Osteoblast (primary cell): Measurements from ENCODE around the gene C20orf141. TPM values are rescaled to one million over a fixed set of nuclear protein-coding genes. Genes with fewer than 3 reads are reported as not detected.

Experiments
- DNase-seq: peaks from one replicate; pipeline ENCODE4 v3.0.0; 2011; ENCODE audit warnings: low spot score, mixed read lengths; ENCODE audit not compliant: insufficient read length; ENCODE audit errors: missing footprints
- H2AFZ ChIP-seq: 2 replicates; pipeline ENCODE4 v1.6.0; 2011; ENCODE audit warnings: mild to moderate bottlenecking, low read length
- H3K27ac ChIP-seq: 2 replicates; pipeline ENCODE4 v1.5.1; 2011; ENCODE audit warnings: mild to moderate bottlenecking, low read depth, low read length, moderate library complexity
- H3K27me3 ChIP-seq: 2 replicates; pipeline ENCODE4 v1.6.0; 2012; ENCODE audit warnings: mild to moderate bottlenecking, control low read depth, inconsistent platforms, low read length, moderate library complexity; ENCODE audit not compliant: insufficient read depth
- H3K36me3 ChIP-seq: 2 replicates; pipeline ENCODE4 v1.5.1; 2011; ENCODE audit warnings: mild to moderate bottlenecking, low read length, control low read depth, moderate library complexity; ENCODE audit not compliant: insufficient read depth
- H3K4me1 ChIP-seq: 2 replicates; pipeline ENCODE4 v1.5.1; 2011; ENCODE audit warnings: mild to moderate bottlenecking, low read length, control low read depth, moderate library complexity; ENCODE audit not compliant: insufficient read depth
- H3K4me2 ChIP-seq: 2 replicates; pipeline ENCODE4 v1.6.0; 2011; ENCODE audit warnings: mild to moderate bottlenecking, low read length; ENCODE audit not compliant: insufficient read depth
- H3K4me3 ChIP-seq: fragments of 200-600 bp; sonication (generic); 3 replicates; pipeline ENCODE4 v1.5.1; 2012; ENCODE audit warnings: mild to moderate bottlenecking, low read length, inconsistent platforms; ENCODE audit not compliant: insufficient read depth
- H3K79me2 ChIP-seq: 2 replicates; pipeline ENCODE4 v1.6.0; 2012; ENCODE audit warnings: mild to moderate bottlenecking, low read length, control low read depth, inconsistent platforms; ENCODE audit not compliant: insufficient read depth
- H3K9me3 ChIP-seq: 2 replicates; pipeline ENCODE4 v1.5.1; 2011; ENCODE audit warnings: low read depth, low read length, control low read depth
- H4K20me1 ChIP-seq: 2 replicates; pipeline ENCODE4 v1.6.0; 2012; ENCODE audit warnings: mild to moderate bottlenecking, low read length, control low read depth; ENCODE audit not compliant: insufficient read depth
- total RNA-seq: library from RNA; depleted of rRNA; stranded (reverse); fragments of >200 nt; gene quantifications from 2 replicates; pipeline ENCODE4 v1.2.3, GENCODE V29; 2012
- TF ChIP-seq, protein P1 (sequence below): IDR thresholded peaks from 2 replicates; pipeline ENCODE4 v1.5.1; 2011; ENCODE audit warnings: mild to moderate bottlenecking, low read depth, low read length, moderate library complexity; ENCODE audit errors: extremely low read depth

The C20orf141 gene
- total RNA-seq, 1 donor: 0.36 TPM

DNA sequence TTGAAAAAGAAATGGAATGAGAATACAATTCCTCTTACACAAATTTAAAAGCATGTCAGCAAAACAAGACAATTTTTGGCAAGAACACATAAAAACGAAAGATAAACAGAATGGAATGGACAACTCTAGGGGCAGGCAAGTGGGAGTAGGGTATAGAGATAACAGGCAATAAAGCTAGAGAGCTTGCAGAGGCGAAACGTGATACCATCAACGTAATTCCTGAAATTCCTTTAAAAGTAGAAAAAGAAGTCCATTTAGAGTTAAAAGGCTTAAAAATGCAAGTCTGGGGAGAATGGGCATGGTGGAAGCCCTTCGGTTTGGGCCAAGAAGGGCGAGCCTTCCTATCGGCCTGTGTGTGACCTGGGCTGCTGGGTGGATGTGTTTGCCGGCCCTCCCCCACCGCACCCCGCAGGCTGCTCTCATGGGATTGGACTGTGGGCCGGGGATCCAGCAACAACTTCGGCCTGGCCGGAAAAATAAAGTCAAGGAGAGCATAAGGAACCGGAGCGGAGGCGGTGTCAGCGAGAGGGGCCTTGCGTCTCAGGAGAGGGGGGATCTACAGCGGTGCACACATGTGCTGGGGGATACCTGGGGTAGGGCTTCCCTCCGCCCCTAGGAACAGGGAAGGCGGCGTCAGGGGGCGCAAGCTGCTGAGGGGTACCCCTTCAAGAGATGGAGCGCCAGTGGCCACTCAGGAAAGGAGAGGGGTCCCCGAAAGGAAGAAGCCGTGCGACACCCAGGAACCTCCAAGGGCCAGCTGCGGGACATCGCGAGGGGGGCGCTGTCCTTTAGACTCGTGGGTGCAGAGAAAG, 5.5 kb downstream of the C20orf141 start:
- H3K27me3 ChIP-seq: peaks cover 9% of the 10 kb centered on the region
- no peak overlapping the region for H3K27ac ChIP-seq
- H4K20me1 ChIP-seq: no peaks in the 10 kb centered on the region
- H3K79me2 ChIP-seq: no peaks in the 10 kb centered on the region
- peaks cover 26% of the 10 kb centered on the region for H3K4me1 ChIP-seq
- peak overlapping the region; percentile 78 for H3K4me2 ChIP-seq
- peak; percentile 93 for DNase-seq
- no peak overlapping the region for H2AFZ ChIP-seq
- no peaks in the 10 kb centered on the region for H3K9me3 ChIP-seq
- no peaks in the 10 kb centered on the region for H3K36me3 ChIP-seq
- TF ChIP-seq, protein P1, sequence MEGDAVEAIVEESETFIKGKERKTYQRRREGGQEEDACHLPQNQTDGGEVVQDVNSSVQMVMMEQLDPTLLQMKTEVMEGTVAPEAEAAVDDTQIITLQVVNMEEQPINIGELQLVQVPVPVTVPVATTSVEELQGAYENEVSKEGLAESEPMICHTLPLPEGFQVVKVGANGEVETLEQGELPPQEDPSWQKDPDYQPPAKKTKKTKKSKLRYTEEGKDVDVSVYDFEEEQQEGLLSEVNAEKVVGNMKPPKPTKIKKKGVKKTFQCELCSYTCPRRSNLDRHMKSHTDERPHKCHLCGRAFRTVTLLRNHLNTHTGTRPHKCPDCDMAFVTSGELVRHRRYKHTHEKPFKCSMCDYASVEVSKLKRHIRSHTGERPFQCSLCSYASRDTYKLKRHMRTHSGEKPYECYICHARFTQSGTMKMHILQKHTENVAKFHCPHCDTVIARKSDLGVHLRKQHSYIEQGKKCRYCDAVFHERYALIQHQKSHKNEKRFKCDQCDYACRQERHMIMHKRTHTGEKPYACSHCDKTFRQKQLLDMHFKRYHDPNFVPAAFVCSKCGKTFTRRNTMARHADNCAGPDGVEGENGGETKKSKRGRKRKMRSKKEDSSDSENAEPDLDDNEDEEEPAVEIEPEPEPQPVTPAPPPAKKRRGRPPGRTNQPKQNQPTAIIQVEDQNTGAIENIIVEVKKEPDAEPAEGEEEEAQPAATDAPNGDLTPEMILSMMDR: no peak
- peak overlapping the region; percentile 36 for H3K4me3 ChIP-seq

- Histone ChIP-seq H2AFZ (no peak overlapping the region), H4K20me1 (no peaks in the 10 kb centered on the region), H3K4me1 (peaks cover 18% of the 10 kb centered on the region), H3K9me3 (no peaks in the 10 kb centered on the region), H3K4me2 (no peak overlapping the region), H3K4me3 (no peak overlapping the region), H3K27me3 (peaks cover 13% of the 10 kb centered on the region), H3K27ac (no peak overlapping the region), H3K79me2 (no peaks in the 10 kb centered on the region), H3K36me3 (no peaks in the 10 kb centered on the region)
- no peak for DNase-seq
- TF ChIP-seq, protein P1: no peak
Observed at GRCh38 chr20:2820896-2821869, 6.4 kb downstream of the C20orf141 start.

- no peak overlapping the region for H3K4me3 ChIP-seq
- H3K36me3 ChIP-seq: no peaks in the 10 kb centered on the region
- no peak overlapping the region for H3K27ac ChIP-seq
- TF ChIP-seq, protein P1: no peak
- no peaks in the 10 kb centered on the region for H4K20me1 ChIP-seq
- no peaks in the 10 kb centered on the region for H3K79me2 ChIP-seq
- no peak for DNase-seq
- no peak overlapping the region for H3K4me2 ChIP-seq
- peaks cover 18% of the 10 kb centered on the region for H3K4me1 ChIP-seq
- H3K27me3 ChIP-seq: peaks cover 20% of the 10 kb centered on the region
- no peaks in the 10 kb centered on the region for H3K9me3 ChIP-seq
- H2AFZ ChIP-seq: no peak overlapping the region
Observed at GRCh38 chr20:2822073-2822472, 7.3 kb downstream of the C20orf141 start.
